SK-N-SH (cell line): Measurements from ENCODE around the gene WHAMM. TPM values are rescaled to one million over a fixed set of nuclear protein-coding genes. Genes with fewer than 3 reads are reported as not detected.

ENCODE experiments used
- CTCF ChIA-PET: fragments of 300-600, 350-600 bp; formaldehyde crosslinking; extraction: SDS; loops from one replicate; lab custom pipeline; 2021; lab: Yijun Ruan, JAX
- POLR2A ChIA-PET: fragments of 350-600 bp; sonication (Branson Sonifier 250); formaldehyde crosslinking; extraction: SDS; loops from one replicate; lab custom pipeline; 2020; ENCODE audit warnings: antibody characterized with exemption, inconsistent platforms; lab: Yijun Ruan, JAX
- DNase-seq: peaks from one replicate; pipeline ENCODE4 v3.0.0; 2012
- H2AFZ ChIP-seq: fragments of 200-600 bp; sonication (generic); 2 replicates; pipeline ENCODE4 v1.8.1; 2016; ENCODE audit warnings: antibody characterized with exemption, mild to moderate bottlenecking, low read depth
- H3F3A ChIP-seq: fragments of 200-600 bp; sonication (generic); replicated peaks from 2 replicates; pipeline ENCODE3; 2016; ENCODE audit warnings: antibody characterized with exemption, mild to moderate bottlenecking; ENCODE audit not compliant: insufficient read depth
- H3K27ac ChIP-seq, 2 experiments: fragments of 200-500 bp in 1 of 2; fragments of 200-600 bp in 1 of 2; sonication (Bioruptor generic) in 1 of 2; sonication (generic), shearing (Covaris generic) in 1 of 2; 2 replicates each; pipeline versions ENCODE4 v1.5.1 to v1.6.1; 2014 to 2016; ENCODE audit warnings: low read depth in 2 of 2, inconsistent platforms in 1 of 2, low read length in 1 of 2, mild to moderate bottlenecking in 1 of 2, mixed read lengths in 1 of 2
- H3K27me3 ChIP-seq: fragments of 200-600 bp; sonication (generic), shearing (Covaris generic); 2 replicates; pipeline ENCODE4 v1.6.1; 2016; ENCODE audit warnings: mixed run types; ENCODE audit not compliant: insufficient read depth
- H3K36me3 ChIP-seq, 2 experiments: fragments of 200-500 bp in 1 of 2; fragments of 200-600 bp in 1 of 2; sonication (Bioruptor generic) in 1 of 2; sonication (generic) in 1 of 2; replicated peaks in 1 of 2; 2 replicates each; pipeline versions ENCODE3 to v1.5.1; 2014 to 2016; ENCODE audit warnings: low read length in 1 of 2, mild to moderate bottlenecking in 1 of 2; ENCODE audit not compliant: insufficient read depth in 2 of 2, control insufficient read depth in 1 of 2
- H3K4me1 ChIP-seq, 2 experiments: fragments of 200-500 bp in 1 of 2; fragments of 200-600 bp in 1 of 2; sonication (Bioruptor generic) in 1 of 2; sonication (generic), shearing (Covaris generic) in 1 of 2; 2 replicates each; pipeline versions ENCODE4 v1.5.1 to v1.6.1; 2014 to 2016; ENCODE audit warnings: low read depth in 1 of 2, low read length in 1 of 2, mixed run types in 1 of 2; ENCODE audit not compliant: insufficient read depth in 2 of 2, control insufficient read depth in 1 of 2
- H3K4me2 ChIP-seq: fragments of 200-600 bp; sonication (generic), shearing (Covaris generic); 2 replicates; pipeline ENCODE4 v1.6.1; 2017; ENCODE audit warnings: mixed run types
- H3K4me3 ChIP-seq, 2 experiments: fragments of 200-500 bp in 1 of 2; fragments of 200-600 bp in 1 of 2; sonication (Bioruptor generic) in 1 of 2; sonication (generic), shearing (Covaris generic) in 1 of 2; 2 replicates each; pipeline versions ENCODE4 v1.5.1 to v1.8.1; 2014 to 2016; ENCODE audit warnings: low read depth in 2 of 2, inconsistent platforms in 1 of 2, low read length in 1 of 2, mild to moderate bottlenecking in 1 of 2, mixed read lengths in 1 of 2, moderate library complexity in 1 of 2
- H3K79me2 ChIP-seq: fragments of 200-600 bp; sonication (generic); 2 replicates; pipeline ENCODE4 v1.8.1; 2017; ENCODE audit warnings: mild to moderate bottlenecking; ENCODE audit not compliant: insufficient read depth
- H3K9ac ChIP-seq: fragments of 200-600 bp; sonication (generic); 2 replicates; pipeline ENCODE4 v1.6.1; 2017; ENCODE audit warnings: mixed run types
- H3K9me2 ChIP-seq: fragments of 200-600 bp; sonication (generic); 2 replicates; pipeline ENCODE4 v1.6.1; 2017; ENCODE audit warnings: mixed run types
- H3K9me3 ChIP-seq: fragments of 200-600 bp; sonication (generic); 2 replicates; pipeline ENCODE4 v1.6.1; 2017; ENCODE audit warnings: mixed run types, mild to moderate bottlenecking, moderate library complexity
- H4K20me1 ChIP-seq: fragments of 200-600 bp; sonication (generic); 2 replicates; pipeline ENCODE4 v1.6.1; 2017; ENCODE audit warnings: mild to moderate bottlenecking, mixed run types; ENCODE audit not compliant: insufficient read depth
- ELF1 ChIP-seq: IDR thresholded peaks from 2 replicates; pipeline ENCODE4 v1.4.0; 2012
- FOSL2 ChIP-seq: IDR thresholded peaks from 2 replicates; pipeline ENCODE4 v1.4.0; 2012; ENCODE audit warnings: low read depth, mild to moderate bottlenecking, moderate library complexity, borderline replicate concordance
- FOXM1 ChIP-seq: IDR thresholded peaks from 2 replicates; pipeline ENCODE4 v1.4.0; 2012; ENCODE audit warnings: low read depth, mild to moderate bottlenecking
- GATA2 ChIP-seq: sonication (generic); formaldehyde crosslinking; IDR thresholded peaks from 2 replicates; pipeline ENCODE4 v1.5.0; 2020; ENCODE audit warnings: mild to moderate bottlenecking, missing genetic modification reagents
- JUND ChIP-seq: IDR thresholded peaks from 2 replicates; pipeline ENCODE4 v1.4.0; 2012
- MEF2A ChIP-seq: IDR thresholded peaks from 2 replicates; pipeline ENCODE4 v1.4.0; 2012; ENCODE audit warnings: low read depth, borderline replicate concordance
- MXI1 ChIP-seq: IDR thresholded peaks from 2 replicates; pipeline ENCODE4 v1.6.1; 2012; ENCODE audit warnings: mild to moderate bottlenecking, low read depth, low read length, improper control_type of control experiment
- RFX5 ChIP-seq: IDR thresholded peaks from 2 replicates; pipeline ENCODE4 v1.6.1; 2012; ENCODE audit warnings: mild to moderate bottlenecking, improper control_type of control experiment, low read length
- RXRA ChIP-seq: IDR thresholded peaks from 2 replicates; pipeline ENCODE4 v1.4.0; 2012; ENCODE audit warnings: low read depth, mild to moderate bottlenecking, borderline replicate concordance
- SMC3 ChIP-seq: IDR thresholded peaks from 2 replicates; pipeline ENCODE4 v1.6.1; 2012; ENCODE audit warnings: low read depth, low read length, improper control_type of control experiment
- TAF1 ChIP-seq: IDR thresholded peaks from 2 replicates; pipeline ENCODE4 v1.6.1; 2012; ENCODE audit warnings: low read depth, mild to moderate bottlenecking, low read length, moderate library complexity, borderline replicate concordance
- YY1 ChIP-seq: IDR thresholded peaks from 2 replicates; pipeline ENCODE4 v1.4.0; 2012; ENCODE audit warnings: low read depth, mild to moderate bottlenecking
- WGBS: methylation state at CpG from one replicate; pipeline ENCODE4 v1.1.6; 2017; ENCODE audit warnings: low lambda C conversion rate; 5-methylcytosine and 5-hydroxymethylcytosine counted together
- polyA plus RNA-seq, 3 experiments: library from polyadenylated mRNA; depleted of rRNA; stranded (reverse); fragments of >200 nt; gene quantifications; 2 replicates each; pipeline ENCODE4 v1.2.3, GENCODE V29; 2012
- TF ChIP-seq, protein P1 (sequence below): fragments of 150-350 bp; IDR thresholded peaks from 2 replicates; pipeline ENCODE4 v1.6.1; 2017; ENCODE audit warnings: antibody characterized with exemption, low read length, low read depth, borderline replicate concordance
- TF ChIP-seq, protein P2 (sequence below): IDR thresholded peaks from 2 replicates; pipeline ENCODE4 v1.4.0; 2012; ENCODE audit warnings: low read depth
- TF ChIP-seq, protein P3 (sequence below): IDR thresholded peaks from 2 replicates; pipeline ENCODE4; 2012
- TF ChIP-seq, protein P4 (sequence below): IDR thresholded peaks from 2 replicates; pipeline ENCODE4 v1.4.0; 2012; ENCODE audit warnings: low read depth, borderline replicate concordance
- TF ChIP-seq, protein P5 (sequence below): IDR thresholded peaks from 2 replicates; pipeline ENCODE4 v1.4.0; 2012; ENCODE audit warnings: low read depth, borderline replicate concordance

Gene WHAMM
- polyA plus RNA-seq, 1 of the 3 experiments (the other 2 are of a cell fraction) = 2.3 TPM

DNA sequence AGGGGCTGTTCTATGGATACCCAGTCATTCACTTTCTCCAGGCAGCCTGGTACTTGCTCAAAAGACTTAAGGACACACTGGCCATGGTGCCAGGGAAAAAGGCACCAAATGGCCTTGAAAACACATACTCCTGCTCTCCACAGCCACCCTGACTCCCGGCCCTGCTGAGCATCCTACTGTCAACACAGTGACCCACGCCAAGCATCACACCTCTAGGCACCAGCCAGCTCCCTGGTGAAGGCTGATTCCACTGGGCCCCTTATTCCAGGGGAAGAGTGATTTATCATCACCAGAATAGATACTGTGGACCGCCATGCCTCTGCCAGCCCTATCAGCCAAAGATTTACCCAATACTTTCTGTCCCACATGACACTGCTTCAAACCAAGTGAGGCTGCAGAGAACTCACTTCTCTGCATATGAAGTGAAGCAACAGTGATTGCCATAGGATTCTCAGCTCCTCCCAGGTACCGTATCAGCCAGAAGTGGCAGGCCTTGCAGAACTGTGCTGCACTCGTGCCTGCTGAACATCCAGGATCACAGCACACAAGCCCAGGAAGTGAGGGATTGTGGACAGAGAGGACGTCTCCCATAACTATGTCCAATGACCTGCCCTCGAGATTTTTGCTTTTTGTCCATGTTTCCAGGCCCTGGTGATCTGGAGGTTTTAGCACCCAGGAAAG lies 63.7 kb downstream of the WHAMM start (continued):
- TF ChIP-seq, protein P1, sequence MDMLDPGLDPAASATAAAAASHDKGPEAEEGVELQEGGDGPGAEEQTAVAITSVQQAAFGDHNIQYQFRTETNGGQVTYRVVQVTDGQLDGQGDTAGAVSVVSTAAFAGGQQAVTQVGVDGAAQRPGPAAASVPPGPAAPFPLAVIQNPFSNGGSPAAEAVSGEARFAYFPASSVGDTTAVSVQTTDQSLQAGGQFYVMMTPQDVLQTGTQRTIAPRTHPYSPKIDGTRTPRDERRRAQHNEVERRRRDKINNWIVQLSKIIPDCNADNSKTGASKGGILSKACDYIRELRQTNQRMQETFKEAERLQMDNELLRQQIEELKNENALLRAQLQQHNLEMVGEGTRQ = no peak
- no peak for TF ChIP-seq FOSL2
- no peak for TF ChIP-seq FOXM1
- TF ChIP-seq RXRA = no peak
- TF ChIP-seq YY1 = no peak
- TF ChIP-seq TAF1 = no peak
- TF ChIP-seq, protein P2, sequence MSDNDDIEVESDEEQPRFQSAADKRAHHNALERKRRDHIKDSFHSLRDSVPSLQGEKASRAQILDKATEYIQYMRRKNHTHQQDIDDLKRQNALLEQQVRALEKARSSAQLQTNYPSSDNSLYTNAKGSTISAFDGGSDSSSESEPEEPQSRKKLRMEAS = no peak

DNA sequence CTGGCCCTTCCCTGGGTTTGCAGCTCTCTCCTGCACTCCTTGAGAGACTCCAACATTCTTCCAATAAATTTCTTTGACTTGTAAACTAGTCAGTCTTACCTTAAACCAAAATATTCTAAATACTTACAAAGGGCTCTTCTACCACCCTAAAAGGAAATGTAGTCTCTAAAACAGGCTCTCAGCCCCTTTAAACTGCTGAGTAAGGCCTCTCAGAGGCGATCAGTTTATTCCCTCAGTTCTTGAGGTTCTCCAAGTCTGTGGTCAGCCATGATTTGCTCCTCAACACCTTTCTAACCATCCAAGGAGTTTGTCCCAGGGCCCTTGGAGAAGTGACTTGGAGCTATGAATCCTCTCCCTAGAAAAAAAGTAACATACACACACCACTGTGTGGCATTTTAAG lies 64.8 kb downstream of the WHAMM start:
- no peaks in the 10 kb centered on the region for H3F3A ChIP-seq
- H3K9me2 ChIP-seq = no peaks in the 10 kb centered on the region
- no peak overlapping the region for H3K9ac ChIP-seq
- no peaks in the 10 kb centered on the region for H3K27me3 ChIP-seq
- H3K36me3 ChIP-seq = peaks cover 0 to 7% of the 10 kb centered on the region in 2 experiments
- no peaks in the 10 kb centered on the region for H4K20me1 ChIP-seq
- ChIA-PET CTCF (no interaction called here), POLR2A (no interaction called here)
- no peak for DNase-seq
- TF ChIP-seq, protein P3, sequence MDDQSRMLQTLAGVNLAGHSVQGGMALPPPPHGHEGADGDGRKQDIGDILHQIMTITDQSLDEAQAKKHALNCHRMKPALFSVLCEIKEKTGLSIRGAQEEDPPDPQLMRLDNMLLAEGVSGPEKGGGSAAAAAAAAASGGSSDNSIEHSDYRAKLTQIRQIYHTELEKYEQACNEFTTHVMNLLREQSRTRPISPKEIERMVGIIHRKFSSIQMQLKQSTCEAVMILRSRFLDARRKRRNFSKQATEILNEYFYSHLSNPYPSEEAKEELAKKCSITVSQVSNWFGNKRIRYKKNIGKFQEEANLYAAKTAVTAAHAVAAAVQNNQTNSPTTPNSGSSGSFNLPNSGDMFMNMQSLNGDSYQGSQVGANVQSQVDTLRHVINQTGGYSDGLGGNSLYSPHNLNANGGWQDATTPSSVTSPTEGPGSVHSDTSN = no peak
- TF ChIP-seq RFX5 (no peak), ELF1 (no peak), JUND (no peak), MEF2A (no peak), MXI1 (no peak), YY1 (no peak), SMC3 (no peak), GATA2 (CRISPR knock-in tag) (no peak)
- TF ChIP-seq, protein P4, sequence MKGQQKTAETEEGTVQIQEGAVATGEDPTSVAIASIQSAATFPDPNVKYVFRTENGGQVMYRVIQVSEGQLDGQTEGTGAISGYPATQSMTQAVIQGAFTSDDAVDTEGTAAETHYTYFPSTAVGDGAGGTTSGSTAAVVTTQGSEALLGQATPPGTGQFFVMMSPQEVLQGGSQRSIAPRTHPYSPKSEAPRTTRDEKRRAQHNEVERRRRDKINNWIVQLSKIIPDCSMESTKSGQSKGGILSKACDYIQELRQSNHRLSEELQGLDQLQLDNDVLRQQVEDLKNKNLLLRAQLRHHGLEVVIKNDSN = no peak
- TF ChIP-seq, protein P5, sequence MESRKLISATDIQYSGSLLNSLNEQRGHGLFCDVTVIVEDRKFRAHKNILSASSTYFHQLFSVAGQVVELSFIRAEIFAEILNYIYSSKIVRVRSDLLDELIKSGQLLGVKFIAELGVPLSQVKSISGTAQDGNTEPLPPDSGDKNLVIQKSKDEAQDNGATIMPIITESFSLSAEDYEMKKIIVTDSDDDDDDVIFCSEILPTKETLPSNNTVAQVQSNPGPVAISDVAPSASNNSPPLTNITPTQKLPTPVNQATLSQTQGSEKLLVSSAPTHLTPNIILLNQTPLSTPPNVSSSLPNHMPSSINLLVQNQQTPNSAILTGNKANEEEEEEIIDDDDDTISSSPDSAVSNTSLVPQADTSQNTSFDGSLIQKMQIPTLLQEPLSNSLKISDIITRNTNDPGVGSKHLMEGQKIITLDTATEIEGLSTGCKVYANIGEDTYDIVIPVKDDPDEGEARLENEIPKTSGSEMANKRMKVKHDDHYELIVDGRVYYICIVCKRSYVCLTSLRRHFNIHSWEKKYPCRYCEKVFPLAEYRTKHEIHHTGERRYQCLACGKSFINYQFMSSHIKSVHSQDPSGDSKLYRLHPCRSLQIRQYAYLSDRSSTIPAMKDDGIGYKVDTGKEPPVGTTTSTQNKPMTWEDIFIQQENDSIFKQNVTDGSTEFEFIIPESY = no peak
- TF ChIP-seq, protein P1 = no peak
- WGBS = 75% methylated on average over 1 of the region's 1 CpG
- H3K4me3 ChIP-seq = no peak overlapping the region
- no peak overlapping the region for H3K4me2 ChIP-seq
- H2AFZ ChIP-seq = no peak overlapping the region
- no peaks in the 10 kb centered on the region for H3K79me2 ChIP-seq
- peaks cover 0 to 2% of the 10 kb centered on the region in 2 experiments; a peak in 2 of 4 replicates for H3K4me1 ChIP-seq
- no peaks in the 10 kb centered on the region for H3K9me3 ChIP-seq
- H3K27ac ChIP-seq = no peak overlapping the region
